Measurements from ENCODE around the gene PODXL2. TPM values are rescaled to one million over a fixed set of nuclear protein-coding genes. Genes with fewer than 3 reads are reported as not detected.

The PODXL2 gene
- total and polyA plus RNA-seq, 2 of the 8 experiments (the other 6 are each of a cell fraction or from before 2014, with no cell fraction given), result 27.6 to 31.6 TPM

- Histone ChIP-seq H3K9ac (replicated peaks in 1 of 4; ENCODE audit: extremely low read depth in 1 of 4, low read depth in 3 of 4, low read length in 3 of 4) (no peak overlapping the region), H3K23ac (ENCODE audit: insufficient read length) (no peak overlapping the region), H4K91ac (replicated peaks; ENCODE audit: insufficient read length, low read length) (no peak overlapping the region), H3K14ac (ENCODE audit: insufficient read length) (no peak overlapping the region), H4K8ac (ENCODE audit: extremely low read depth, insufficient read depth, low read length) (no peak overlapping the region; the same call in 1 of the 2 replicates), H2BK12ac (ENCODE audit: low read depth, low read length) (peak overlapping the region; percentile 50; the same call in 1 of the 2 replicates), H3K4me3 (ENCODE audit: extremely low read depth in 1 of 4, insufficient read depth in 2 of 4, low read depth in 3 of 4, low read length in 4 of 4) (no peak overlapping the region), H3K27ac (ENCODE audit: low read depth, low read length) (no peak overlapping the region), H3K4me1 (replicated peaks in 1 of 4; ENCODE audit: control insufficient read depth in 3 of 4, insufficient read depth in 4 of 4, low read length in 3 of 4) (peaks cover 0 to 9% (median 7%) of the 10 kb centered on the region in 4 experiments; a peak in 6 of 7 replicates), H2BK5ac (ENCODE audit: low read depth, low read length) (no peak overlapping the region), H3K27me3 (replicated peaks in 1 of 4; ENCODE audit: control insufficient read depth in 3 of 4, extremely low read depth in 1 of 4, insufficient read depth in 3 of 4, low read length in 3 of 4) (no peaks in the 10 kb centered on the region; a peak in 2 of 7 replicates), H3K36me3 (ENCODE audit: control insufficient read depth in 2 of 4, insufficient read depth in 4 of 4, low read length in 3 of 4) (no peaks in the 10 kb centered on the region), H2AK5ac (ENCODE audit: low read depth, low read length) (no peak overlapping the region; the same call in 1 of the 2 replicates), H3K79me1 (ENCODE audit: low read depth, low read length) (no peaks in the 10 kb centered on the region), H3K4me2 (ENCODE audit: insufficient read depth in 1 of 2, low read depth in 2 of 2, low read length in 2 of 2) (no peak overlapping the region), H2AFZ (ENCODE audit: low read length) (no peak overlapping the region), H3K9me3 (ENCODE audit: insufficient read depth in 2 of 2, low read depth in 1 of 2, low read length in 1 of 2) (no peaks in the 10 kb centered on the region), H3K79me2 (ENCODE audit: control insufficient read depth in 1 of 2, insufficient read depth in 2 of 2, low read length in 2 of 2) (no peaks in the 10 kb centered on the region), H3K56ac (replicated peaks; ENCODE audit: insufficient read length, low read depth, low read length) (no peak overlapping the region), H3K18ac (ENCODE audit: extremely low read depth, low read length) (no peak overlapping the region), H4K20me1 (replicated peaks in 1 of 2; ENCODE audit: control insufficient read depth in 1 of 2, insufficient read depth in 2 of 2, low read length in 2 of 2) (peaks cover 0 to 2% of the 10 kb centered on the region in 2 experiments), H2BK20ac (ENCODE audit: low read length) (no peak overlapping the region), H4K5ac (ENCODE audit: insufficient read length, low read depth, low read length) (no peak overlapping the region), H2BK120ac (replicated peaks; ENCODE audit: low read depth, low read length) (no peak overlapping the region), H3K4ac (replicated peaks; ENCODE audit: insufficient read length, low read depth, low read length) (no peak overlapping the region), H2BK15ac (ENCODE audit: low read length) (no peak overlapping the region), H3K23me2 (ENCODE audit: low read depth, low read length) (no peaks in the 10 kb centered on the region)
- FAIRE-seq (no peak), DNase-seq (ENCODE audit: low read depth in 1 of 2, low spot score in 2 of 2) (peak in 1 of 2 experiments; percentile 43)
- POLR2A ChIA-PET (ENCODE audit: partially characterized antibody), result interaction anchor here (0.7 to 1.2 kb wide), 5 partner anchors 9 to 88 kb away, joined by 3 to 4 read pairs (median 4); partner anchors contain the start of genes PODXL2 and TPRA1
- 89% methylated on average over 12 of the region's 12 CpGs; no CpG with 5 or more reads in 1 of the 2 experiments for WGBS, 2 experiments (ENCODE audit: extremely low coverage in 1 of 2, insufficient coverage in 1 of 2, insufficient read length in 1 of 2, insufficient replicate concordance in 2 of 2, low coverage in 1 of 2, low lambda C conversion rate in 2 of 2, missing lambda C conversion rate in 1 of 2)
- CTCF ChIA-PET (ENCODE audit: partially characterized antibody), result interaction anchor here (0.7 to 9.6 kb wide), 37 partner anchors 8 to 671 kb away, joined by 3 to 172 read pairs (median 6); partner anchors contain the start of gene MGLL
- TF ChIP-seq CTCF (IDR thresholded peaks at IDR 0.05; ENCODE audit: control extremely low read depth in 1 of 3, insufficient read depth in 1 of 3, low read depth in 1 of 3, low read length in 3 of 3), result no peak
- TF ChIP-seq EP300 (IDR thresholded peaks at IDR 0.05; ENCODE audit: borderline replicate concordance in 1 of 2, low read depth in 2 of 2, low read length in 2 of 2), result no peak
- TF ChIP-seq SIRT6 (IDR thresholded peaks at IDR 0.05; ENCODE audit: low read length), result no peak
- no peak for TF ChIP-seq RNF2 (IDR thresholded peaks at IDR 0.05; ENCODE audit: borderline replicate concordance, low read depth, low read length, missing control alignments, poor library complexity, severe bottlenecking)
- no peak for TF ChIP-seq CHD2 (IDR thresholded peaks at IDR 0.05; ENCODE audit: low read length)
- TF ChIP-seq HDAC2 (IDR thresholded peaks at IDR 0.05; ENCODE audit: borderline replicate concordance in 1 of 2, low read depth in 2 of 2, low read length in 2 of 2), result no peak
- no peak for TF ChIP-seq SIX5 (IDR thresholded peaks at IDR 0.05; ENCODE audit: low read depth, low read length)
Observed at GRCh38 chr3:127678611-127679533, 49.9 kb downstream of the PODXL2 start.

Data from H1 (cell line).